GM19043 (cell line): Measurements from ENCODE around the gene LRRC74A.

Experiments used
- ATAC-seq: cut with Tn5 transposase; IDR thresholded peaks from one replicate; pipeline ENCODE4 v1.9.1; 2021; ENCODE audit warnings: low read depth; ENCODE audit not compliant: unreplicated experiment

Gene LRRC74A

GRCh38 chr14:76918256-76918781 is 92.1 kb downstream of the LRRC74A start:
- ATAC-seq = no peak

DNA sequence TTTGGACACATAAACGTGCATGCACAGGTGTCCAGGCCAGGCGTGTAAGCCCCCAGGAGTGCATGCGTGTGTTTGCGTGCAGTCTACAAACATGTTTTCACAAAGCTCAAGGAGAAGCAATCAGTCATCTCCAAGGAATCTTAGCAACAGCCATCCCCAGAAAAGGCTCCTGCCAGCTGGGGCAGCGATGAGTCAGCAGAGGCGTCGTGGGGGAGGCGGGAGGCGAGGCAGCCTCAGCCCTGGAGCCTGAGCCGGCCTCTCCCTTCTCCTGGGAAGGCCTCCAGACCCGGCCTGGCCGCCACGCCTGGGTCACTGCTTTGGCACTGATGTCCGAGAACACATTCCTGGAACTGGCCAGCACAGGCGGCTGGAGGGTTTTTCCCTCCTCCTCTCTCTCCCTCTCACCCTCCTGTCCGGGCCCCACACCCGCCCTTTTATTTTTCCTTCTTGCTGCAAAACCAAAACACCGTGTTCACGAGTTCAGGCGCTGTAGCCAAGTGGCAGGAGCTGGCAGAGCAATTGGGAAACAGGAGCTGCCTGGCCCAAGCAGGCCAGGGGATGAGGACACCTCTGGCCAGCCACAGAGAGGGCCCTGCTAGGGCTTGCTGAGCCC is 92.7 kb downstream of the LRRC74A start:
- ATAC-seq = no peak
